ENCODE measurements around the gene INIP.

Gene INIP

GRCh38 chr9:112747094-112747493 lies 29.2 kb upstream of the INIP start:
- ChIA-PET POLR2A (interaction anchor here (0.7 kb wide), 4 partner anchors 15 to 416 kb away, joined by 3 to 5 read pairs (median 4); no protein-coding TSS in a partner anchor), CTCF (interaction anchor here (2.0 to 2.4 kb wide), 2 partner anchors 46 to 73 kb away, joined by 5 to 8 read pairs; no protein-coding TSS in a partner anchor)
- TF ChIP-seq ZNF112 (tag by site-specific recombination; IDR thresholded peaks at IDR 0.05) = no peak
- TF ChIP-seq ZFP69B (tag by site-specific recombination; IDR thresholded peaks at IDR 0.05) = no peak
- TF ChIP-seq ZNF341 (tag by site-specific recombination; IDR thresholded peaks at IDR 0.05; ENCODE audit: low read depth) = no peak
- no peak for TF ChIP-seq ZNF76 (tag by site-specific recombination; IDR thresholded peaks at IDR 0.05; ENCODE audit: borderline replicate concordance, low read depth)
- TF ChIP-seq ZBTB1 (tag by site-specific recombination; IDR thresholded peaks at IDR 0.05) = no peak
- TF ChIP-seq AEBP2 (tag by site-specific recombination; IDR thresholded peaks at IDR 0.05; ENCODE audit: borderline replicate concordance) = no peak
- TF ChIP-seq YY2 (tag by site-specific recombination; IDR thresholded peaks at IDR 0.05) = no peak
- no peak for TF ChIP-seq ZNF510 (tag by site-specific recombination; IDR thresholded peaks at IDR 0.05; ENCODE audit: insufficient replicate concordance)
- no peak for TF ChIP-seq ZNF558 (tag by site-specific recombination; IDR thresholded peaks at IDR 0.05)
- no peak for TF ChIP-seq ZNF239 (tag by site-specific recombination; IDR thresholded peaks at IDR 0.05)
- TF ChIP-seq KLF7 (tag by site-specific recombination; IDR thresholded peaks at IDR 0.05; ENCODE audit: borderline replicate concordance) = no peak
- no peaks in the 10 kb centered on the region for H3K9me3 ChIP-seq (ENCODE audit: control insufficient read depth, insufficient read depth, low read depth, low read length)
- H3K4me1 ChIP-seq (ENCODE audit: control insufficient read depth, insufficient read depth, low read length) = no peaks in the 10 kb centered on the region
- H3K36me3 ChIP-seq (ENCODE audit: control insufficient read depth in 2 of 2, insufficient read depth in 1 of 2, low read length in 2 of 2) = no peaks in the 10 kb centered on the region
- H3K4me3 ChIP-seq (ENCODE audit: low read depth, low read length) = no peak overlapping the region
- H3K27ac ChIP-seq (ENCODE audit: extremely low read depth, low read depth, low read length) = no peak overlapping the region

- no peak overlapping the region for H3K27ac ChIP-seq (ENCODE audit: extremely low read depth, low read depth, low read length)
- ChIA-PET CTCF (no interaction called here), POLR2A (no interaction called here)
- no peaks in the 10 kb centered on the region for H3K36me3 ChIP-seq (ENCODE audit: control insufficient read depth in 2 of 2, insufficient read depth in 1 of 2, low read length in 2 of 2)
- no peaks in the 10 kb centered on the region for H3K9me3 ChIP-seq (ENCODE audit: control insufficient read depth, insufficient read depth, low read depth, low read length)
- no peaks in the 10 kb centered on the region for H3K4me1 ChIP-seq (ENCODE audit: control insufficient read depth, insufficient read depth, low read length)
- no peak overlapping the region for H3K4me3 ChIP-seq (ENCODE audit: low read depth, low read length)
- TF ChIP-seq ZNF501 (tag by site-specific recombination; IDR thresholded peaks at IDR 0.05) (no peak), ZNF16 (tag by site-specific recombination; IDR thresholded peaks at IDR 0.05; ENCODE audit: low read depth) (no peak), GLIS1 (tag by site-specific recombination; IDR thresholded peaks at IDR 0.05) (no peak), AEBP2 (tag by site-specific recombination; IDR thresholded peaks at IDR 0.05; ENCODE audit: borderline replicate concordance) (no peak), ZNF223 (tag by site-specific recombination; IDR thresholded peaks at IDR 0.05) (no peak), ZNF24 (tag by site-specific recombination; IDR thresholded peaks at IDR 0.05) (no peak), ZNF473 (tag by site-specific recombination; IDR thresholded peaks at IDR 0.05) (no peak), PRDM2 (tag by site-specific recombination; IDR thresholded peaks at IDR 0.05; ENCODE audit: borderline replicate concordance) (no peak), ZNF449 (tag by site-specific recombination; IDR thresholded peaks at IDR 0.05) (no peak), ZNF2 (tag by site-specific recombination; IDR thresholded peaks at IDR 0.05) (no peak), TRIM28 (IDR thresholded peaks at IDR 0.05; ENCODE audit: borderline replicate concordance, low read length) (no peak), ZNF76 (tag by site-specific recombination; IDR thresholded peaks at IDR 0.05; ENCODE audit: borderline replicate concordance, low read depth) (no peak)
These were observed 26.3 kb upstream of the INIP start for GRCh38 chr9:112744177-112744576.
